ENCODE results near the gene MECP2. TPM values are rescaled to one million over a fixed set of nuclear protein-coding genes. Genes with fewer than 3 reads are reported as not detected.

MECP2 gene
- total and polyA plus RNA-seq, 10 of the 15 experiments (the other 5 are each of a cell fraction or from before 2014, with no cell fraction given) = 1.3 to 32.7 (median 13.7) TPM

GRCh38 chrX:153972368-153973126, 125.0 kb downstream of the MECP2 start, which contains the start of gene TMEM187 (continued):
- 0 out of 2 replicates have a peak, but pooled peaks have one; percentile 27 for TF ChIP-seq GATAD2B (conservative IDR thresholded peaks at IDR 0.05; ENCODE audit: low read depth)
- peak in 1 of 2 experiments; percentile 59; a peak in 1 of 3 replicates for TF ChIP-seq EGR1 (IDR thresholded peaks at IDR 0.05; ENCODE audit: borderline replicate concordance in 1 of 2, low read depth in 2 of 2, low read length in 2 of 2)
- peak; percentile 79 for TF ChIP-seq NRF1 (conservative IDR thresholded peaks at IDR 0.05; ENCODE audit: low read depth, low read length)
- peak; percentile 59 for TF ChIP-seq RUNX3 (IDR thresholded peaks at IDR 0.05; ENCODE audit: low read length)
- TF ChIP-seq MYB (IDR thresholded peaks at IDR 0.05; ENCODE audit: borderline replicate concordance, low read depth, low read length) = no peak
- peak; percentile 67 for TF ChIP-seq ZNF687 (IDR thresholded peaks at IDR 0.05)
- TF ChIP-seq PML (IDR thresholded peaks at IDR 0.05; ENCODE audit: low read length) = 0 out of 2 replicates have a peak, but pooled peaks have one; percentile 23
- TF ChIP-seq NKRF (conservative IDR thresholded peaks at IDR 0.05) = peak; percentile 63
- peak; percentile 79 for TF ChIP-seq CREB1 (IDR thresholded peaks at IDR 0.05; ENCODE audit: low read depth)
- 0 out of 2 replicates have a peak, but pooled peaks have one; percentile 60 for TF ChIP-seq ZSCAN29 (IDR thresholded peaks at IDR 0.05)

MicroRNAs encoded within 50 kb of the gene (microRNA counts, 767-probe panel; counts per million panel counts)
- microRNA hsa-miR-718 = 55.3 counts per million

Small RNAs within 50 kb of the gene (microRNA-seq; reads per million reads assigned to microRNA genes)
- gene MIR3202-1 = not detected
- gene MIR3202-2 = not detected
- gene MIR718 = not detected

Small RNAs within 50 kb of the gene (small RNA-seq; reads per million reads assigned to genes)
- gene MIR3202-1 = 0.78 reads per million, percentile 23 among the genes with 10 or more reads in this experiment

Other genes with a start within 250 kb of the MECP2 start
Only the 7 nearest of the 14 such genes appear.
- 2.1 and 2.2 TPM in 2 replicates for gene RENBP, start 153.1 kb downstream of the MECP2 start, total RNA-seq (2014; rRNA removed)
- gene RENBP, start 153.1 kb downstream of the MECP2 start, total RNA-seq (2014; rRNA removed; fragmentation: Illumina TruSeq; extraction: Trizol) = 1.6 and 1.8 TPM in 2 replicates
- 4.9 and 6.8 TPM in 2 replicates for gene RENBP, start 153.1 kb downstream of the MECP2 start, total RNA-seq (2021)
- gene RENBP, start 153.1 kb downstream of the MECP2 start, polyA plus RNA-seq (2011; rRNA removed) = 1.1 and 1.6 TPM in 2 replicates
- gene RENBP, start 153.1 kb downstream of the MECP2 start, polyA plus RNA-seq (2014; fragmentation: Illumina TruSeq; extraction: Trizol) = 0.19 and 1.3 TPM in 2 replicates
- not detected for gene RENBP, start 153.1 kb downstream of the MECP2 start, polyA plus RNA-seq (2014; fragmentation: Nextera tagmentation; extraction: Ambion mirVana)
- gene RENBP, start 153.1 kb downstream of the MECP2 start, polyA plus RNA-seq (2014; rRNA removed) = 4.0 and 4.5 TPM in 2 replicates
- under 1 TPM in 1 of 2 experiments, not detected in 1; 0.36 TPM for gene RENBP, start 153.1 kb downstream of the MECP2 start, polyA plus RNA-seq (2016; fragmentation: Nextera tagmentation; extraction: Ambion mirVana)
- 18.8 and 25.5 TPM in 2 replicates for gene HCFC1, start 125.9 kb downstream of the MECP2 start, total RNA-seq (2014; rRNA removed)
- gene HCFC1, start 125.9 kb downstream of the MECP2 start, total RNA-seq (2014; rRNA removed; fragmentation: Illumina TruSeq; extraction: Trizol) = 8.8 and 10.6 TPM in 2 replicates
- 86.1 and 92.7 TPM in 2 replicates for gene HCFC1, start 125.9 kb downstream of the MECP2 start, total RNA-seq (2021)
- 2.3 and 4.1 TPM in 2 replicates for gene HCFC1, start 125.9 kb downstream of the MECP2 start, polyA plus RNA-seq (2011; rRNA removed)
- gene HCFC1, start 125.9 kb downstream of the MECP2 start, polyA plus RNA-seq (2014; fragmentation: Illumina TruSeq; extraction: Trizol) = 7.4 and 21.5 TPM in 2 replicates
- gene HCFC1, start 125.9 kb downstream of the MECP2 start, polyA plus RNA-seq (2014; fragmentation: Nextera tagmentation; extraction: Ambion mirVana) = 1 to 10 TPM; 3.9 to 7.6 TPM
- 32.0 and 45.1 TPM in 2 replicates for gene HCFC1, start 125.9 kb downstream of the MECP2 start, polyA plus RNA-seq (2014; rRNA removed)
- gene HCFC1, start 125.9 kb downstream of the MECP2 start, polyA plus RNA-seq (2016; fragmentation: Nextera tagmentation; extraction: Ambion mirVana) = 10 to 100 TPM; 39.3 to 39.8 TPM
- 5.0 and 8.5 TPM in 2 replicates for gene TMEM187, start 125.0 kb downstream of the MECP2 start, total RNA-seq (2014; rRNA removed)
- 1.6 and 1.7 TPM in 2 replicates for gene TMEM187, start 125.0 kb downstream of the MECP2 start, total RNA-seq (2014; rRNA removed; fragmentation: Illumina TruSeq; extraction: Trizol)
- 6.1 and 6.3 TPM in 2 replicates for gene TMEM187, start 125.0 kb downstream of the MECP2 start, total RNA-seq (2021)
- 3.0 and 4.2 TPM in 2 replicates for gene TMEM187, start 125.0 kb downstream of the MECP2 start, polyA plus RNA-seq (2011; rRNA removed)
- 0.36 and 0.88 TPM in 2 replicates for gene TMEM187, start 125.0 kb downstream of the MECP2 start, polyA plus RNA-seq (2014; fragmentation: Illumina TruSeq; extraction: Trizol)
- gene TMEM187, start 125.0 kb downstream of the MECP2 start, polyA plus RNA-seq (2014; fragmentation: Nextera tagmentation; extraction: Ambion mirVana) = under 1 TPM; 0.45 to 0.99 TPM
- 5.6 and 7.0 TPM in 2 replicates for gene TMEM187, start 125.0 kb downstream of the MECP2 start, polyA plus RNA-seq (2014; rRNA removed)
- 1 to 10 TPM; 4.0 to 4.8 TPM for gene TMEM187, start 125.0 kb downstream of the MECP2 start, polyA plus RNA-seq (2016; fragmentation: Nextera tagmentation; extraction: Ambion mirVana)
- 63.2 and 77.8 TPM in 2 replicates for gene IRAK1, start 77.8 kb downstream of the MECP2 start, total RNA-seq (2014; rRNA removed)
- 37.6 and 42.3 TPM in 2 replicates for gene IRAK1, start 77.8 kb downstream of the MECP2 start, total RNA-seq (2014; rRNA removed; fragmentation: Illumina TruSeq; extraction: Trizol)
- 106 and 136 TPM in 2 replicates for gene IRAK1, start 77.8 kb downstream of the MECP2 start, total RNA-seq (2021)
- 19.0 and 27.8 TPM in 2 replicates for gene IRAK1, start 77.8 kb downstream of the MECP2 start, polyA plus RNA-seq (2011; rRNA removed)
- 9.4 and 32.7 TPM in 2 replicates for gene IRAK1, start 77.8 kb downstream of the MECP2 start, polyA plus RNA-seq (2014; fragmentation: Illumina TruSeq; extraction: Trizol)
- 10 to 100 TPM in 1 of 2 experiments, 1 to 10 TPM in 1; 4.2 to 15.1 TPM for gene IRAK1, start 77.8 kb downstream of the MECP2 start, polyA plus RNA-seq (2014; fragmentation: Nextera tagmentation; extraction: Ambion mirVana)
- 89.9 and 107 TPM in 2 replicates for gene IRAK1, start 77.8 kb downstream of the MECP2 start, polyA plus RNA-seq (2014; rRNA removed)
- gene IRAK1, start 77.8 kb downstream of the MECP2 start, polyA plus RNA-seq (2016; fragmentation: Nextera tagmentation; extraction: Ambion mirVana) = 10 to 100 TPM; 36.8 to 82.4 TPM
- not detected in 2 replicates for gene OPN1LW, start 46.5 kb upstream of the MECP2 start, total RNA-seq (2014; rRNA removed)
- gene OPN1LW, start 46.5 kb upstream of the MECP2 start, total RNA-seq (2014; rRNA removed; fragmentation: Illumina TruSeq; extraction: Trizol) = not detected in 2 replicates
- not detected in 2 replicates for gene OPN1LW, start 46.5 kb upstream of the MECP2 start, total RNA-seq (2021)
- not detected in 2 replicates for gene OPN1LW, start 46.5 kb upstream of the MECP2 start, polyA plus RNA-seq (2011; rRNA removed)
- not detected in 2 replicates for gene OPN1LW, start 46.5 kb upstream of the MECP2 start, polyA plus RNA-seq (2014; fragmentation: Illumina TruSeq; extraction: Trizol)
- gene OPN1LW, start 46.5 kb upstream of the MECP2 start, polyA plus RNA-seq (2014; fragmentation: Nextera tagmentation; extraction: Ambion mirVana) = not detected
- not detected in 2 replicates for gene OPN1LW, start 46.5 kb upstream of the MECP2 start, polyA plus RNA-seq (2014; rRNA removed)
- not detected for gene OPN1LW, start 46.5 kb upstream of the MECP2 start, polyA plus RNA-seq (2016; fragmentation: Nextera tagmentation; extraction: Ambion mirVana)
- gene OPN1MW, start 84.9 kb upstream of the MECP2 start, total RNA-seq (2014; rRNA removed) = not detected in 2 replicates
- not detected in 2 replicates for gene OPN1MW, start 84.9 kb upstream of the MECP2 start, total RNA-seq (2014; rRNA removed; fragmentation: Illumina TruSeq; extraction: Trizol)
- gene OPN1MW, start 84.9 kb upstream of the MECP2 start, total RNA-seq (2021) = not detected in 2 replicates
- not detected in 2 replicates for gene OPN1MW, start 84.9 kb upstream of the MECP2 start, polyA plus RNA-seq (2011; rRNA removed)
- not detected in 2 replicates for gene OPN1MW, start 84.9 kb upstream of the MECP2 start, polyA plus RNA-seq (2014; fragmentation: Illumina TruSeq; extraction: Trizol)
- not detected for gene OPN1MW, start 84.9 kb upstream of the MECP2 start, polyA plus RNA-seq (2014; fragmentation: Nextera tagmentation; extraction: Ambion mirVana)
- not detected in 2 replicates for gene OPN1MW, start 84.9 kb upstream of the MECP2 start, polyA plus RNA-seq (2014; rRNA removed)
- gene OPN1MW, start 84.9 kb upstream of the MECP2 start, polyA plus RNA-seq (2016; fragmentation: Nextera tagmentation; extraction: Ambion mirVana) = not detected
- not detected in 2 replicates for gene OPN1MW2, start 122.0 kb upstream of the MECP2 start, total RNA-seq (2014; rRNA removed)
- gene OPN1MW2, start 122.0 kb upstream of the MECP2 start, total RNA-seq (2014; rRNA removed; fragmentation: Illumina TruSeq; extraction: Trizol) = not detected in 2 replicates
- gene OPN1MW2, start 122.0 kb upstream of the MECP2 start, total RNA-seq (2021) = not detected in 2 replicates
- not detected in 2 replicates for gene OPN1MW2, start 122.0 kb upstream of the MECP2 start, polyA plus RNA-seq (2011; rRNA removed)
- not detected in 2 replicates for gene OPN1MW2, start 122.0 kb upstream of the MECP2 start, polyA plus RNA-seq (2014; fragmentation: Illumina TruSeq; extraction: Trizol)
- not detected for gene OPN1MW2, start 122.0 kb upstream of the MECP2 start, polyA plus RNA-seq (2014; fragmentation: Nextera tagmentation; extraction: Ambion mirVana)
- gene OPN1MW2, start 122.0 kb upstream of the MECP2 start, polyA plus RNA-seq (2014; rRNA removed) = not detected in 2 replicates
- gene OPN1MW2, start 122.0 kb upstream of the MECP2 start, polyA plus RNA-seq (2016; fragmentation: Nextera tagmentation; extraction: Ambion mirVana) = not detected

All from GM12878 (cell line).